Caki2 (cell line): Measurements from ENCODE around the gene BAIAP2. TPM values are rescaled to one million over a fixed set of nuclear protein-coding genes. Genes with fewer than 3 reads are reported as not detected.

ENCODE experiments used
- DNase-seq: peaks from one replicate; pipeline ENCODE4 v3.0.0-alpha.2; 2015; ENCODE audit warnings: low read depth
- in situ Hi-C: cut with HindIII; loops from 2 replicates; pipeline ENCODE4 v1.10.0; 2016; ENCODE audit warnings: low sequenced_read_pairs, low pct_unique_long_range_greater_than_20kb, mixed read lengths
- total RNA-seq: library from RNA; depleted of rRNA; stranded (reverse); fragments of >200 nt; shearing (Covaris generic); gene quantifications from 2 replicates; pipeline ENCODE4 v1.2.3, GENCODE V29; 2014; ENCODE audit warnings: low replicate concordance; rRNA removed

BAIAP2 gene
- total RNA-seq: 30.1 and 37.4 TPM in 2 replicates

DNA sequence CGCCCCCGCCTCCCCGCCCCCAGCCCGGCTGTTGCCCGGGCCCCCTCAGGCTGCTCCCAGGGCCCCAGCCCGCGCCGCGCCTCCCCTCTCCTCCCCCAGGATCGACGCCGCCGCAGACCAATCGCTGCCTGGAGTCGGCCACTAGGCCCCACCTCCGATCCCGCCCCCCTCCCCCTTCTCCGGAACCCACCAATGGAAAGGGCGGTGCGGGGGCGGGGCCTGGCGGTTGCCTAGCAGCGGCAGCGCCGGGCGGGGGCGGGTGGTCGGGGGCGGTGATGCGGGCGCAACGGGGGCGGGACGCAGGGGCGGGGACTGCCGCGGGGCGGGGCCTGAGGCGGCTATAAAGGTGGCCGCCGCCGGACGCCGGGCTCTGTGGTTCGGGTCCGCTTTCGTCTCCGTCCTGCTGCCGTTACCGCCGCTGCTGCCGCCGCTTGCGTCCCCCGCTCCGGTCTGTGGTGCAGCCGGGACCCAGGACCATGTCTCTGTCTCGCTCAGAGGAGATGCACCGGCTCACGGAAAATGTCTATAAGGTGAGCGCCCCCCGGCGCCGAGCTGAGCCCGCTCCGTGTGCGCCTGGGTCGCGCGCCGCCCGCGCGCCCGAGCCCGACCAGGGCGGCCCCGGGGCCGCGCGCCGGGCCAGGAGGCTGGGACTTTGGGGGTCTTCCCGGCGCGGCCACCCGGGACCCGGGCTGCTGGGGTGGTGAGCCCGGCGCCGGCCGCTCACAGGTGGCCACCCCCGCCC, at the start of gene BAIAP2:
Gene BAIAP2, plus strand, starts transcription at position 373 of the 742 bp plus-strand sequence. Its CDS starts 104 bp downstream, at position 477.
- DNase-seq: peak; percentile 80
- in situ Hi-C loops: no loop called here

- in situ Hi-C loops: no loop called here
- no peak for DNase-seq
Measured at GRCh38 chr17:80986046-80986445, 48.9 kb upstream of the BAIAP2 start.

DNA sequence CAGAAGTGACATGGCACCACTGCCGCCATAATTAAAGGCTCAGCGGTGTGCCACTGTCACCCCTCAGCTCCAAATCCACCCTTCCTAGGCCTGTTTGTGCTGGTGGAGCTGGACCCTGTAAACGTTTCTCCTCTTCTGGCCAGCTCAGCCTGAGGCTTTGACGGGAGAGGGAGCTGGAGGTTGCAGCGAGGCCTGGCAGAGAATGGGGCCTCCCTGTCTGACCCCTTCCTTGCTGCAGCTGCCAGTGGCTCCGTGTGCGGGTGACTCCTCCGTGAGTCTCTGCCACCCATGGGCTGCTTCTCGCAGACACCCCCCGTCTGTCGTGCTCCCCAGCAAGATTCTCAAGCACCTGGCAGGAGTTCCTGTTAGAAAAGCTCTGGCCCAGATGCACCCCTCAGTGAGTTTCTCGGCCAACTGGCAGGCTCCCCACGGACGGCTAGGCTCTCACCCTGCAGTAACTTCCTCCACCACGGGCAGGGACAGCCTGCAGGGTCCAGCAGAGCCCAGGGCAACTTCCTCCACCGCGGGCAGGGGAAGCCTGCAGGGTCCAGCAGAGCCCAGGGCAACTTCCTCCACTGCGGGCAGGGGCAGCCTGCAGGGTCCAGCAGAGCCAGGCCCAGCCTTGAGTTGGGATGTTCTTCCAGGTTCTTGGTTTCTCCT, 48.0 kb upstream of the BAIAP2 start:
- no peak for DNase-seq
- in situ Hi-C loops: no loop called here

DNA sequence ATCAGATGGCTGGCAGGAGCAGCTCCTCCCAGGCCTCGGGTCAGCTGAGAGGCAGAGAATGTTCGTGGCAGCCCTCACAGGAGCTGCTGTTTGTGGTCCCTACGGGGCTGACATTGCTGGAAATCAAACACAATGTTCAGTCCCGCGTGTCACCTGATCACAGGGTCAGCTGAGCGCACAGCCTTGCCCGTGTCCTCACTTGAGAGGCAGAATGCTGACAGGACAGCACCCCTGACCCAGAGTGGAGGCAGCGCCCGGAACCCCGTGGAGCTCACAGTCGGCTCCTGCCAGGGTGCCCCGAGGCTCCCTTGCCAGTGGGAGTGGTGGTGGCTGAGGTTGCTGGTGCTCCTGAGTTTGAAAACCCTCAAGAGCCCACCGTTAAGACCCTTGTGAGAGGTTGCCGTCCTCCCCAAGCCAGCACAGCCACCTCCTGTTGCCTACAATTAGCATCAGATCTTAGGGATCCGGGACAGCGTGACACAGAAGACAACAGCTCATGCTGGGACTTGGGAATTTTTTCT, 47.0 kb upstream of the BAIAP2 start:
- in situ Hi-C loops: no loop called here

GRCh38 chr17:80989586-80989913, 45.4 kb upstream of the BAIAP2 start:
- no peak for DNase-seq
- in situ Hi-C loops: no loop called here

More for the DNA sequence above, 47.0 kb upstream of the BAIAP2 start:
- no peak for DNase-seq

- no peak for DNase-seq
- in situ Hi-C loops: no loop called here
Measured at GRCh38 chr17:80990921-80991644, 43.9 kb upstream of the BAIAP2 start.

DNA sequence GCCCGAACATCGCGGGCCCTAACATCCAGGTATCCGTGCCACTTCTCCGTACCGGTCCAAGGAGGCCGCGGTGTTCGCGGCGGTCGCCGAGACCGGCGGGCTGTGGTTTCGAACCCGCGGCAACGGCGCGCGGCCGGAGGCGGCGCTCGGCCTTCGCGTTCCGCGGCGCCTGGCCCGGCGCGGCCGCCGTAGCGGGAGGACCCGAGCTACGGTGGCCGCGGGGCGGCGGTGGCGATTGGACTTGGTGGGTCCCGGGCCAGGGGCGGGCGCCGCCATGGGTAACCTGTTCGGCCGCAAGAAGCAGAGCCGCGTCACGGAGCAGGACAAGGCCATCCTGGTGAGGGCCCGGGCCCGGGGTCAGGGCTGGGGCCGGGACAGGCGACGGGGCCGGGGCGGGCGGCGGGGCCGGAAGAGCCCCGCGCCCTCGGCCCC, 43.3 kb upstream of the BAIAP2 start, which contains the start of gene CHMP6:
Gene CHMP6, plus strand, starts transcription at position 197 of the 432 bp plus-strand sequence. Its CDS starts 78 bp downstream, at position 275.
- in situ Hi-C loops: no loop called here
- peak; percentile 53 for DNase-seq

DNA sequence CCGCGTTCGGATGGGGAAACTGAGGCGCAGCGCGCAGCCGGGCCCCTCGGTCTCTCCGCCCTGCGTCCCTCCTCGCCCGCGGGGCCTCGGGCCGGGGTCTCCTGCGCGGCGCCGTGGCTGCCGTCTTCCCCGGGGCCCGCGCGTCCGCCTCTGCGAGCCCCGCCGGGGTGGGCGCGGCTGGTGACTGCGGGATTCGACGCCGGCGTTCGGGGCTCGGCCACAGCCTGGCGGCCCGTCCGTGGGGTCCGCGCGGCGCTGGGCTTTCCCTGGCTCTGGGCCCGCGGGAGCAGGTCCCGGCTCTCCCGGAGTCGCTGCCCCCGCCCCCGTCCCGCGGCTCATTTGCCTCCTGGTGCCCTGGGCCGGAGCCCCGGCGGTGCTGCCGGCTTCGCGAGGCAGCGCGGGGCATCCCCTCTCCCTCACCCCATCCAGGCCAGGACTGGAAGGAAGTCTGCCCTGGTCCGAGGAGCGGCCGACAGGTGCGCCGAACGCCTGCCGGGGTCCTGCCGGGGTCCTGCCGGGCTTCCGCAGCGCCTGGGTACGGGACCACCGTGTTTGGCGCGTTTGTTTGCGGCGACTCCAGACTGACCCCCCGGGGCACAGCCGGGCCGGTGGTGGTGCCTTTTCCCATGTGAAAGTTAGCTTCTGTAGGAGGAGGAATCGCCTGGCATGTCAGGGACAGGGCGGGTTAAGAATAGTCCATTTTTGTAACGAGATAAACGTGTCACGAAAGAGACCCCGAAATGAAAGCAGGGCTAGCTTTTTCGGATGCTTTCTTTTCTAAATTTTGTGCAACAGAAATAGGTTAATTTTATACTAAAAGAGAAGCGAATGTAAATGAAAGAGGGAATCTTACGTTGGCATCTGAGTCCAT, 42.6 kb upstream of the BAIAP2 start:
- in situ Hi-C loops: no loop called here
- no peak for DNase-seq

GRCh38 chr17:80992948-80993624, 41.9 kb upstream of the BAIAP2 start:
- DNase-seq: no peak
- in situ Hi-C loops: no loop called here

DNA sequence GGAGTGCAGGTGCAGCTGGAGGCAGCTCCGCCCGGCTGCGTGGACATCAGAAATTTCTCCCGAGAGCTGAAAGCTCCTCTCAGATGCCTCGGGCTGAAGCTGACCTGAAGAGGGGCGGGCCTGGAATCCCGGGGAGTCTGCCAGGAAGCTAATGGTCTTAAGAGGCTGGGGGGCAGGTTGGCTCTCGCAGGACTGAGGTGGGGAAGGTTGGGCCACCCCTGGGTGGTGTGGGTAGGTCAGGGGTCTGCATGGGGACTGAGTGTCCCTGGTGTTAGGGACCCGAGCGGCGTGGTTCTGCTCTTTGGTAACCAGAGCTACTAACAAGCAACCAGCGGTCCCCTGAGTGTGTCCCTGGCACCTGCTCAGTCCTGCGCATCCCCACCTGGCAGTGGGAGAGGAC, 39.8 kb upstream of the BAIAP2 start:
- DNase-seq: no peak
- in situ Hi-C loops: no loop called here

GRCh38 chr17:80996422-80997305, 38.3 kb upstream of the BAIAP2 start:
- in situ Hi-C loops: no loop called here
- DNase-seq: no peak

GRCh38 chr17:80997424-80998117, 37.4 kb upstream of the BAIAP2 start:
- in situ Hi-C loops: no loop called here
- DNase-seq: no peak

DNA sequence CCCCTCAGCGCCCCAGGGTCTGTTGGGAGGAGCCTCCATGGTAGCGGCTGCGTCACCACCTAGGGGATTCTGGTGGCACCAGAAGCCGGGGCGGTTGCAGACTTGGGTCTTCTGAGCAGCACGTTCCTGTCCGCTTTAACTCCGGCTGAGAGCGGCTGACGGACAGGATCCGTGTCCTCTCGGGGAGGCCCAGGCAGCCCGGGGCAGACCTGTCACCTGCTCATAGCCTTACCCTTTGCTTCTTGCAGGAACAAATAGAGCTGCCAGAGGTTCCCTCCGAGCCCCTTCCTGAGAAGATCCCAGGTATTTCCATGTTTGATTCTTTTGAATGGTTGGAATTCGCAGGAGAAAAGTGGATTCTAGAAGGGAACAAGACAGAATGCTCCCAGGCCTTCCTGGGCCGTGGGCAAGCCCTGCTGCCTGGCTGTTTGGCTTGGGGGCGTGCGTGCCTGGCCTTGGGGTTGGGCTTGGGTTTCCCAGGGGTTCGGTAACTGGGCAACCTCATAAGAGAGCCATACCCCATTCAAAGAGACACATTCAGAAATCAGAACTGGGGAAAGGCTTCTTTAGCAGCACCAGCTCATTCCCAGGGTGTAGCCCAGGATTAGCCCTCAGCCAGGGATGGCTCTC, 36.7 kb upstream of the BAIAP2 start:
- no peak for DNase-seq
- in situ Hi-C loops: no loop called here

GRCh38 chr17:80998748-80999535, 36.0 kb upstream of the BAIAP2 start:
- no peak for DNase-seq
- in situ Hi-C loops: no loop called here
